PC-9 (cell line): ENCODE results near the gene GOLGA1. TPM values are rescaled to one million over a fixed set of nuclear protein-coding genes. Genes with fewer than 3 reads are reported as not detected.
A peak's percentile ranks its signal among the peaks of the same experiment; 100 is the strongest.

Experiments
- BruUV-seq: library from RNA; stranded (reverse); fragments of 400-500 nt; replicated peaks from 2 replicates; lab custom pipeline; 2021; lab: Mats Ljungman, UMichigan
- CTCF ChIA-PET: fragments of 300-600 bp; sonication (Branson Sonifier 250); formaldehyde crosslinking; loops from one replicate; lab custom pipeline; 2022; ENCODE audit warnings: antibody characterized with exemption; lab: Charles Lee
- POLR2A ChIA-PET: fragments of 300-600 bp; sonication (Branson Sonifier 250); formaldehyde crosslinking; loops from one replicate; lab custom pipeline; 2022; ENCODE audit warnings: antibody characterized with exemption; ENCODE audit not compliant: unreplicated experiment; lab: Charles Lee
- DNase-seq, 2 experiments: peaks; one replicate each; pipeline versions ENCODE4 v3.0.0 to v3.0.0-alpha.2; 2015 to 2022; ENCODE audit warnings: mixed read lengths in 1 of 2
- H2AFZ ChIP-seq: fragments of 200-600 bp; sonication (generic); 2 replicates; pipeline ENCODE4 v1.8.1; 2017; ENCODE audit warnings: antibody characterized with exemption
- H3F3A ChIP-seq: fragments of 200-600 bp; sonication (generic); 2 replicates; pipeline ENCODE4 v1.8.1; 2017; ENCODE audit warnings: antibody characterized with exemption, mild to moderate bottlenecking, low read depth; ENCODE audit not compliant: insufficient read depth
- H3K27ac ChIP-seq: fragments of 200-600 bp; sonication (generic); 2 replicates; pipeline ENCODE4 v1.6.1; 2016; ENCODE audit warnings: mixed run types
- H3K27me3 ChIP-seq: fragments of 200-600 bp; sonication (generic); 2 replicates; pipeline ENCODE4 v1.6.1; 2016; ENCODE audit warnings: low read depth, mixed run types; ENCODE audit not compliant: insufficient read depth
- H3K36me3 ChIP-seq: fragments of 200-600 bp; sonication (generic); 2 replicates; pipeline ENCODE4 v1.6.1; 2016; ENCODE audit warnings: low read depth, mixed run types
- H3K4me1 ChIP-seq: fragments of 200-600 bp; sonication (generic); replicated peaks from 2 replicates; pipeline ENCODE4 v1.6.1; 2016; ENCODE audit warnings: mixed run types; ENCODE audit not compliant: insufficient read depth
- H3K4me2 ChIP-seq: fragments of 200-600 bp; sonication (generic); 2 replicates; pipeline ENCODE4 v1.6.1; 2017; ENCODE audit warnings: mixed run types
- H3K4me3 ChIP-seq: fragments of 200-600 bp; sonication (generic); 2 replicates; pipeline ENCODE4 v1.6.1; 2016; ENCODE audit warnings: mixed run types
- H3K79me2 ChIP-seq: fragments of 200-600 bp; sonication (generic); 2 replicates; pipeline ENCODE4 v1.6.1; 2017; ENCODE audit warnings: low read depth, mixed run types
- H3K9me2 ChIP-seq: fragments of 200-600 bp; sonication (generic); 2 replicates; pipeline ENCODE4 v1.8.1; 2017; ENCODE audit warnings: mild to moderate bottlenecking; ENCODE audit not compliant: insufficient read depth
- H3K9me3 ChIP-seq: fragments of 200-600 bp; sonication (generic); 2 replicates; pipeline ENCODE4 v1.8.1; 2016; ENCODE audit warnings: low read depth; ENCODE audit not compliant: insufficient read depth
- H4K20me1 ChIP-seq: fragments of 200-600 bp; sonication (generic); 2 replicates; pipeline ENCODE4 v1.8.1; 2017; ENCODE audit not compliant: insufficient read depth
- EZH2 ChIP-seq: fragments of 200-600 bp; sonication (generic); IDR thresholded peaks from 2 replicates; pipeline ENCODE4 v1.8.0; 2017; ENCODE audit warnings: antibody characterized with exemption, low read depth
- intact Hi-C: fragments of 100-400 bp; cut with micrococcal nuclease; formaldehyde crosslinking; loops from one replicate; pipeline ENCODE4 v1.10.0; 2022; ENCODE audit not compliant: unreplicated experiment
- total RNA-seq: library from RNA; stranded (reverse); gene quantifications from 2 replicates; pipeline ENCODE4 v1.2.3, GENCODE V29; 2021
- TF ChIP-seq, protein P1 (sequence below): fragments of 200-600 bp; sonication (generic); conservative IDR thresholded peaks from 2 replicates; pipeline ENCODE4 v1.6.1; 2017; ENCODE audit warnings: mixed run types, antibody characterized with exemption, mild to moderate bottlenecking, moderate library complexity

GOLGA1 gene
- total RNA-seq, 1 experiment from 2014 or later = 23.0 TPM

DNA sequence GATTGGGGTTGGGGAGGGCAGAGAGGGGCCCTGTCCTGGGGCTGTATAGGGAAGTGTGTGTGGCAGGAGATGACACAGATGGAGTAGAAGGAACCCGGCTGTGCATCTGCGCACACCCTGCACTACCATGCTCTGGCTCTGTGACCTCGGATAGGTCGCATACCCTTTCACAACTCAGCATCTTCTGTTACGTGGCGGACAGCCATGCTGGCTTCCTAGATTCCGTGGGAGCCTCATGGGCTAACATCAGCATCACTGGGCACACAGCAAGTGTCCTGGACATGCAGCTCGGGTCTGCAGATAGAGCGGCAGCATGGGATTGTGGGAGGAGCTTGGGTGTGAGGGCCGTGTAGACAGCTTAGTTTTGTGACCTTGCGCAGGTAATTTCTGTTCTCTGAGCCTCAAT, 69.7 kb downstream of the GOLGA1 start:
- POLR2A ChIA-PET = no interaction called here
- intact Hi-C loops = no loop called here

GRCh38 chr9:124870723-124871122, 70.2 kb downstream of the GOLGA1 start:
- peak overlapping the region; percentile 100 for H3K4me3 ChIP-seq
- no peaks in the 10 kb centered on the region for H3K27me3 ChIP-seq
- intact Hi-C loops = loop anchor here (1.0 kb wide), 1 partner anchor 8 kb away; the partner anchor contains the start of gene ARPC5L
- no peaks in the 10 kb centered on the region for H3K9me2 ChIP-seq
- H3K36me3 ChIP-seq = 0 out of 2 replicates have a peak, but pooled peaks cover 10% of the 10 kb centered on the region
- peaks cover 23% of the 10 kb centered on the region for H4K20me1 ChIP-seq
- POLR2A ChIA-PET = no interaction called here
- no peak overlapping the region; the same call in 1 of the 2 replicates for H2AFZ ChIP-seq
- CTCF ChIA-PET = interaction anchor here (0.6 kb wide), 1 partner anchor 58 kb away, joined by 3 read pairs; no protein-coding TSS in a partner anchor
- no peak for DNase-seq
- BruUV-seq = no TSS peak
- TF ChIP-seq, protein P1, sequence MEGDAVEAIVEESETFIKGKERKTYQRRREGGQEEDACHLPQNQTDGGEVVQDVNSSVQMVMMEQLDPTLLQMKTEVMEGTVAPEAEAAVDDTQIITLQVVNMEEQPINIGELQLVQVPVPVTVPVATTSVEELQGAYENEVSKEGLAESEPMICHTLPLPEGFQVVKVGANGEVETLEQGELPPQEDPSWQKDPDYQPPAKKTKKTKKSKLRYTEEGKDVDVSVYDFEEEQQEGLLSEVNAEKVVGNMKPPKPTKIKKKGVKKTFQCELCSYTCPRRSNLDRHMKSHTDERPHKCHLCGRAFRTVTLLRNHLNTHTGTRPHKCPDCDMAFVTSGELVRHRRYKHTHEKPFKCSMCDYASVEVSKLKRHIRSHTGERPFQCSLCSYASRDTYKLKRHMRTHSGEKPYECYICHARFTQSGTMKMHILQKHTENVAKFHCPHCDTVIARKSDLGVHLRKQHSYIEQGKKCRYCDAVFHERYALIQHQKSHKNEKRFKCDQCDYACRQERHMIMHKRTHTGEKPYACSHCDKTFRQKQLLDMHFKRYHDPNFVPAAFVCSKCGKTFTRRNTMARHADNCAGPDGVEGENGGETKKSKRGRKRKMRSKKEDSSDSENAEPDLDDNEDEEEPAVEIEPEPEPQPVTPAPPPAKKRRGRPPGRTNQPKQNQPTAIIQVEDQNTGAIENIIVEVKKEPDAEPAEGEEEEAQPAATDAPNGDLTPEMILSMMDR = no peak
- no peak for TF ChIP-seq EZH2
- peaks cover 84% of the 10 kb centered on the region for H3K79me2 ChIP-seq
- H3K9me3 ChIP-seq = no peaks in the 10 kb centered on the region
- H3K27ac ChIP-seq = no peak overlapping the region
- peak overlapping the region; percentile 95 for H3K4me2 ChIP-seq
- H3F3A ChIP-seq = peaks cover 22% of the 10 kb centered on the region
- peaks cover 24% of the 10 kb centered on the region; the same call in 1 of the 2 replicates for H3K4me1 ChIP-seq

More for the DNA sequence above, 69.7 kb downstream of the GOLGA1 start:
- no peak for DNase-seq
- no peaks in the 10 kb centered on the region for H3K9me2 ChIP-seq
- peaks cover 23% of the 10 kb centered on the region for H4K20me1 ChIP-seq
- no peaks in the 10 kb centered on the region for H3K9me3 ChIP-seq
- H3K4me1 ChIP-seq = peaks cover 24% of the 10 kb centered on the region; the same call in 1 of the 2 replicates
- H2AFZ ChIP-seq = no peak overlapping the region
- CTCF ChIA-PET = no interaction called here
- H3K4me2 ChIP-seq = peak overlapping the region; percentile 95
- no peak overlapping the region for H3K27ac ChIP-seq
- peaks cover 84% of the 10 kb centered on the region for H3K79me2 ChIP-seq
- 0 out of 2 replicates have a peak, but pooled peaks cover 10% of the 10 kb centered on the region for H3K36me3 ChIP-seq
- H3K4me3 ChIP-seq = peak overlapping the region; percentile 100; the same call in 1 of the 2 replicates
- H3K27me3 ChIP-seq = no peaks in the 10 kb centered on the region
- no TSS peak for BruUV-seq
- peaks cover 24% of the 10 kb centered on the region for H3F3A ChIP-seq
- no peak for TF ChIP-seq EZH2
- TF ChIP-seq, protein P1 = no peak

DNA sequence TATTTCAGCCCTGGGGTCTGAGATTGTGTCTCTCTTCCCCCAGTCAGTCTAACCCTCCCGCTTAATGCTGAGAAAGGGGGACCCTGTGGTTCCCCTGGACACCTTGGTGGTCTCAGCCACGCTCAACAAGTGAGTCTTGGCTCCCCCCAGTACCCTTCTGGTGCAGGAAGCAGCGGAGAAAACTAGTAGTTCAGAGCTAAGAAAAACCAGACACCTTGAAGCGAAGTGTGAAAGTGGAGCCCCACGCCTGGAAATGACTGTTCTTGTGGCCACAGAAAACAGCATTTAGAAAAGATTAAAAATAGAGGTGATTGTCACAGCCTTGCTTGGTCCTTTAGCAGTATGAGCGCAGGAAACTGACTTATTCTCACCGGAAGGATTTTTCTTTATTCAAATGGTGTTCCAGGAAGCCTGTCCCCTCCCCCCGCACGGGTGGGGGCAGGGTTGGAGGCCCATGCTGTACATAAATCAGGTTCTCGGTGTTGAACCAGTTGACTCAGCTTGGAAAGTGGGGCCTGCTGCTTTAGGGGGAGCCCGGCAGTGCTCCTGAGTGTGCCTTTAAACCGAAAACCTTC, 70.8 kb downstream of the GOLGA1 start:
- Histone ChIP-seq H3K4me1 (peaks cover 24% of the 10 kb centered on the region; the same call in 1 of the 2 replicates), H4K20me1 (peaks cover 23% of the 10 kb centered on the region), H3K4me2 (peak overlapping the region; percentile 95), H3K4me3 (peak overlapping the region; percentile 100), H3K36me3 (0 out of 2 replicates have a peak, but pooled peaks cover 9% of the 10 kb centered on the region), H3K27me3 (no peaks in the 10 kb centered on the region), H3K9me2 (no peaks in the 10 kb centered on the region), H3K27ac (peak overlapping the region; percentile 46), H2AFZ (peak overlapping the region; percentile 85), H3F3A (peaks cover 27% of the 10 kb centered on the region), H3K9me3 (no peaks in the 10 kb centered on the region), H3K79me2 (peaks cover 82% of the 10 kb centered on the region)
- no peak for TF ChIP-seq EZH2
- TF ChIP-seq, protein P1 = no peak
- BruUV-seq = TSS peak; percentile 51
- CTCF ChIA-PET = interaction anchor here (0.6 kb wide), 1 partner anchor 58 kb away, joined by 3 read pairs; no protein-coding TSS in a partner anchor
- POLR2A ChIA-PET = no interaction called here
- intact Hi-C loops = loop anchor here (1.0 kb wide), 1 partner anchor 8 kb away; the partner anchor contains the start of gene ARPC5L
- DNase-seq = peak in 1 of 2 experiments; percentile 56
